HG03460 (cell line): Measurements from ENCODE around the gene SPRR4.

Experiments used
- ATAC-seq: cut with Tn5 transposase; IDR thresholded peaks from one replicate; pipeline ENCODE4 v1.9.1; 2021; ENCODE audit not compliant: unreplicated experiment

The SPRR4 gene, protein sequence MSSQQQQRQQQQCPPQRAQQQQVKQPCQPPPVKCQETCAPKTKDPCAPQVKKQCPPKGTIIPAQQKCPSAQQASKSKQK

DNA sequence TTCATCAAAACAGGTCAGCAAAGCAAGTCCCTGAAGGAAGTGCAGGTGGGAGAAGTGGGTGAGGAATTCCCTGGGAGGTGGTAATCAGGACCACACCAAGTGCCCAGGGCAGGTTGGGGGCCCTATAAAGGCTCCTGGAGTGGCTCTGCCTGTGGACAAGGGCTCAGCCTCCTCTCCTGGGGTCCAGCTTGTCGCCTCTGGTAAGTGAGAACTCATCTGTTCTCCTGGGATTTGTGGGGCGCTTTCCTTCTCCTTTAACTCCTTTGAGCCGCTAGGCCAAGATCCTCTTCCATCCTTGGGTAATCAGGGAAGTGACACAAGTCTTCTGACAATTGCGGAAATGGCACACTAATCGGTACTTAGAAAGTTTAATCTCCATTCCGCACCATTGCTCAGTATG lies at the start of gene SPRR4:
Gene SPRR4, plus strand, starts transcription at position 154 of the 400 bp plus-strand sequence. CDS start 1,243 bp downstream, outside the sequence.
- no peak for ATAC-seq

DNA sequence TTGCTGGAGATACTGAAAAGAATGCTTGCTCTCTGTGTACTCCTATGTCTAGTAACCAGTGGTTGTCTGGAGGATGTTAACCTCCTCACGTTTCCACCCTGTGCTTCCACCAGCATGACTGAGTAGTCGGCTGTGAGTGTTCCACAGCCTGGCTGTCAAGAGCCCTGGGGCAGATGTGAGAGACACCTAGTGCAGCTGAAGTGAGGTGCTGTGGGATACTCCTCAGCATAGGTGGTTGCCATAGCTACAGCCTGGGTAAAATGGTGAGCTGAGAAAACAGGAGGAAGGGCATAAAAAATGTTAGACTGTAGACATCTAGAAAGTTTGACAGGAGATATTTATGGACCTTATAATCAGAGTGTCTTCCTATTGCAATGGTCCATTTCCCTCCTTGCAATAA lies 46.3 kb upstream of the SPRR4 start:
- ATAC-seq: no peak

DNA sequence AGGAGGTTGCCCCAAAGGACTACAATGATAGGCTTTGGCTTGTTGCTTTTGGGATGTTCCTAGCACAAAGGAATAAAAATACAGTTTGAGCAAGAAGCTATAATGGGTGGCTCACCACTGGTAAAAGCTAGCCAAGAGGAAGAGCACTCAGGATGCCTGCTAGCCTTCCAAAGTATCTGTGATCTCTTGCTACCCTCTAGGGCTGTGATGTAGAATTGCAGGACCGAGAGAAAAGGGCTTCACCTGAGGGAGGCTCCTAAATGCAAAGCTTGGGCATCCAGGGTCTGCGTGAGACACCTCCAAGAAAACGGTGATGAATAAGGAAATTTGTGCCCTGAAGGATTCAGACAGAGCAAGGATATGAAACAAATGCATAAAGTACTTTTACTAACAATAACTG lies 44.4 kb upstream of the SPRR4 start:
- ATAC-seq: no peak

DNA sequence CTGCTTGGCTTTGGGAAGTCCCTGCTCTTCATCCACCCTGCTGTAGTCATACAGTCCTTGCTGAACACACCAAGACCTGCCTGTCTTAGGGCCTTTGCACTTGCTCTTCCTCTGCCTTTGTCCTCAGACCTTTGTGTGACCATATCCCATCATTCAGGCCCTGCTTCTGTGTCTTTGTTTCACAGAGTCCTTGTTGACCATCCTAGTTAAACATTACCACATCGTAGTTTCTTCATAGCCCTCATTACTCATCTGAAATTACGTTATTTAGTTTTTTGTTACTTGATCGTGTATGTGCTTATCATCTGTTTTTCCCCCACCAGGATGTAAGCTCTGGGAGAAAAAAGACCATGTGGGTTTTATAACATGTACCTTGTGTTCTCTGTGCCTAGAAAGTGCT lies 41.8 kb upstream of the SPRR4 start:
- ATAC-seq: no peak

DNA sequence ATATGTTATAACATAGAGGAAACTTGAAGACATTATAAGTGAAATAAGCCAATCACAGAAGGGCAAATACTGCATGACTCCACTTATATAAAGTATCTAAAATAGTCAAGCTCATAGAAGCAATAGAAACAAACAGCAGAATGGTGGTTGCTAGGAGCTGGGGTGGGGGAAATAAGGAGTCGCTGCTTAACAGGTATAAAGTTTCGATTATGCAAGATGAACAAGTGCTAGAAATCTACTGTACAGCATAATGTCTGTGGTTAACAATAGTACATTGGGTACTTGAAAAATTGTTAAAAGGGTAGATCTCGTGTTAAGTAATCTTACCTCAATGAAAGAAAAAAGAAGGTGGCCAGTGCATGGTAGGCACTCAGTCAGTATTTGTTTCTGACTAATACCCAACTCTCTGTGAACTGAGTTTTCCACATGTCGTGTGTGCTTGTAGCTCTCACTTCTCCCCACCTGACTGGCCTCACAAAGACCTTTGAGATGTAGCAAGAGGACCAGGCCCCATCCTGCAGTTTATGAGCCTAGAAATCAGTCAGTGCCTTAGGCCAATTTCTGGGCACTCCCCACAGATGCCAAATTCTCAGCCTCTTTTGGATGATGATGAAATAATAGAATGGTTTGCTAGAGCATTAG lies 38.2 kb upstream of the SPRR4 start:
- ATAC-seq: no peak

DNA sequence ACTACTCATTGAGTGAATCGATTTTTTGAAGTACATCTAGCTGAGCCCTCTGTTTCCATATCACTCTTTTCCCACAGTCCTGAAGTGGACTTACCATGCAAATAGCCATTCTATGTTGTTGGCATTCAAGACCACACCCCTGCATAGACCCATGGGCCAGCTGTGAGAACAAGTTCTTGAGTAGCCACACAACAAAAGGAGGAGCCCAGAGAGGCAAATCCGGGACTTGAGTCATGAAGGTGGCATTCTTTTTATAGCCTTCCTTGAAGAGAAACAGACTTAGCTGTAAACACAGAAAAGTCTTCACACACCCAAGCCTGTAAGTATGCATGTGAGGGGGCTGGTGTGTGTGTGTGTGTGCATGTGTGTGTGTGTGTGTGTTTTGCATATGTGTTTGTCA lies 37.3 kb upstream of the SPRR4 start:
- ATAC-seq: no peak

DNA sequence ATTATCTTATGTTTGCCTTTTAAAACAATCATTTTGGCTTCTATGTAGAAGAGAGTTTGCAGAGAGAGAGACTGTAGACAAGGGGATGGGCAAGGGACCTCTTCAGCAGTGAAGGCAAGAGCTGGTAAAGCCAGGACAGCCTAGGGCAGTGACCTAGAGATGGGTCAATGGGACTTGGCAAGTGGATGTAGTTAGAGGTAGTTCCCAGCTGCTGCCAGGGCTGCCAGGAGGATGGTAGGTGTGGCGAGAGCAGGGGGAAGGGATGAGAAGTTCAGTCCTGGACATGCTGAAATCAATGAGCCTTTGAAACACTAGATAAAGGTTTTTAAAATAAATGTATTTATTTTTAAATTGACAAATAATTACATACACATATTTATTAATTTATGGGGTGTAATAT lies 29.8 kb upstream of the SPRR4 start:
- ATAC-seq: no peak

DNA sequence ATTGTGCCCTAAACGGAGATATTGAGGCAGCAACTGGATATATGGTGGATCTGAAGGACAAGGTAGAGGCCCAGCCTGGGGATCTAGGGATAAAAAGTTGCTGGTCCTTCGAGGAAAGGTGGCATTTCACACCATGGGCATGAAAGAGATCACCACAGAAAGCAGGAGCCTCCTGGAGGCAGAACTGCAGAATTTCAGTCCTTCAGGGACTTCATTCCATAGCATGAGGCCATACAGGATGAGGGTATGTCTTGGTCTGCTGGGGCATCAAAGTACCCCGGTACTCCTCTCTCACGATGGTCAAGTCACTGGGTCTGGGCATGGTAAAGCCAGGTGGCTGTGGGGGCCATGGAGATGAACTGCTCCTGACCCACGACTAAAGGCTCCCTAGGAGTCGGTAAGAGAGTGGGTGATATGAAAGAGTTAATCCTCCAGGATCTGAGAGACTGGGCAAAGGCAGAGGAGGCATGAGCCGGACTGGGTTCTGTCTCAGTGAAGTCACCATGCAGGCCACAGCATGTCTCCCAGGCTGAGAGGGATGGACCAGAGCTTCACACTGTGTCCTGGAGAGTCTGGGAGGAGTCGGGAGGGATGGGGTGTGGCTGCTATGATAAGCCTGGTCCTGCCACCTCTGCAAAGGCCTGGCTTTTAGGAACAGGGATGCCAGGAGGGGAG lies 29.3 kb upstream of the SPRR4 start:
- ATAC-seq: no peak

DNA sequence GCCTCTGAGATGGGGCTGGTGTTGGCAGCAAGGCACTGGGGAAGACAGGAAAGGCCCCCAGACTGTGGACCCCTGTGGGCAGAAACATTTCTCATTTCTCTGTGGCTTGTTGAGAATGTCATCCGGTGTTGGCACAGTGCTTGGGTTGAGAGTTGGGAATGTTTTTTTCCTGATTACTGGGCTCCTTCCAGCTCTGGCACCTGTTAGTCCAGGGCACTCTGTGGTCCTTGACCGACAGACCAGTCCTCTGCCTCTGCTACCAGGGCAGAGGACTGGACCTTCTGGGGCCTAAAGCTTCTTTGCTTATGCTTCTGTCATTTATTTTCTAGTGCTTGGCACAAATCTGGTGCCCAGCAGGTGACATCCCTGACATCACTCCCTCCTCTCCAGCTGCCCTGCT lies 28.3 kb upstream of the SPRR4 start:
- ATAC-seq: no peak

DNA sequence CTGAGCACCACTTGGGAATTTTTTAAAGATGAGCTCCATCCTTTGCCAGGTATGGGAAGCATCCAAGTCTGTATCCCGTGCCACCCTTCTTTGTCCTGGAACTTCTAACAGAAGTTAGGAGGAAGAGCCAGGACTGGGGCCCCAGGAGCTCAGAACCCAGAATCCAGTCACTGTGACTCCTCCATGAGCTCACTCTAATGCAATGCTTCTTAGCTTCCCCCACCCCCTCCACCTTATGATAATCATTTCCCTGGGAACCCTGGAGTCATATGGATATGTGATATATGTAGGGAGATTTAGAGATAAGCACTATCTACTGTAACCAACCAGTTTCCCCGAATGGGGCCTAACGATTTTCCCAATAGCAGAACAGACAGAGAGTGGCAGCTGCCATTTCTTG lies 24.2 kb upstream of the SPRR4 start:
- no peak for ATAC-seq

DNA sequence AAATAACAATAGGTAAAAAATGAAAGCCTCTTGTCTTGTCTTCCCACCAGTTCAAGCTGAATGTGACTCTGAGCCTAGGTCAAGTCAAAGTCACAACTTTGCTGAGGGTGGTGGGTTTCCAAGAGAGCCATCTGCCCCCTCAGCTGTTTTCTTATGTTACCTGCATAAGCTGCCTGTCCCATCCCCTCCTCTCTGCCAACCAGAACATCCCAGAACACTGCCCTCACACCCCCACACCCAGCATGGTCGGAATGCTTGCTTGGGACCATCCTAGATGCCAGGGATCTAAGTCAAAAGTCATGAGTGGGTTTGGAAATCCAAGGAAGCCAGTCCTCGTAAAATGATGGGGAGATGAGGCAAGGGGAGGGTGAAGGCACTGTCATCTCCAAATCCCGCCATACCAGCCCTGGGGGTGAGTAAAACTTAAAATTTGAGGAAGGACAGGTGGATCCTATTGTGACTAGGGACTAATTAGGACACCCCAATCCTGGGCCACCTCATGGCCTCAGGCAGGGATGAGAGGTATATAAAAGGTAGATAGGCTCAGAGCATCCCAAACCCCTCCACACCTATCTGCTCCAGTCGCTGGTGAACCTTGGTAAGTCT lies 23.7 kb upstream of the SPRR4 start, which contains the start of gene SPRR5:
Gene SPRR5, plus strand, starts transcription at position 556 of the 606 bp plus-strand sequence. CDS start 1,349 bp downstream, outside the sequence.
- ATAC-seq: no peak

DNA sequence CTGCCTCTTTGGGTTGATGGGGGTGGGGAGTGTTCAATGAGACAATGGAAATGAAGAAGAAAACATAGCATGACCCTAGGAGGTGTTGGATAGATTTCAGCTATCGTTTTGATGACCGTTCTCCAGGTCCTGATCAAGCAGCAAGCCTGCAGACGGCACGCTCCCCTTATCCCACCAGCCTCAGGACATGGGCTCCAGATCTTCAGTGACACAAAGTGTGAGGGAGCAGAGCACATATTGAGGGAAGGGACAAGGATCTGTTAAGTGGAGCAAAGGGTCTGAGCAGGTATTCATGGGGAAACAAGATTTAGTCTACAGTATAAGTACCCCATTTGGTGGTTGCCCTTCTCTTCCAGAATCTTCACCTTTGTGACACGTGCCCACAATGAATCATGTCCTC lies 18.7 kb upstream of the SPRR4 start:
- ATAC-seq: no peak

DNA sequence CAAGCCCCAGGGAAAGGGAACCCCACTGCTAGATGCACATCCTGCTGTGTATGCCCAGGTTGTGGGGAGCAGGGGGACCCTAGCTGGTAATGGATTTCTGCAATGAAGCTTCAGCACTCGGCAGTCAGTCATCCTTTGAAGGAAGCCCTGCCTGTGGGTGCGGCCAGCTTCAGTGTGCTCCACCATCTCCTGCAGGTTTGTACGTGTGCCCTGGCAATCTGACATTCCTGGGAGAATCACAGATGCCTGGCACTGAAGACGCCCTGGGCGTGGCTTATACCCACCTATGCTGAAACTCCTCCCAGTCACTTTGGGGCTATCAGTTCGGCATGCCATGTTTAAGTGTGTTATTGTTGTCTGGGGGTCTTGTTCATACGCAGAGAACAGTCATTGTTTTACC lies 16.7 kb upstream of the SPRR4 start:
- no peak for ATAC-seq

DNA sequence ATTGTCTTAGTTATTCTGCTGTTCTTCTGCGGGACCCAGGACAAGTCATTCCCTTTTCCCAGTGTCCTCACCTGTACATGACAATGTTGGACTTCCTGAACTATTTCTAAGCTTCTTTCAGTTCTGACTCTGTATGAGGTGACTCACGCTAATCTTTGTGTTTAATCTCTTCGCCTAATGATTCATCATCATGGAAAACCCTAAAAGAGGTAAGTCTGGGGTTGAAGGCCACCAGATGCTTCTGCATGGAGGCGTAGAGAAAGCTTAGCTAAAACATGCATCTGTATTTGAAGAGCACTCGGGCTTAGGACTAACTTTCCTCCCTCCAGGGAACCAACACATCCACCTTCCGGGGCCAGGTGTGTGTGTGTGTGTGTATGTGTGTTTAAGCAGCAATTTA lies 16.0 kb upstream of the SPRR4 start:
- ATAC-seq: no peak

DNA sequence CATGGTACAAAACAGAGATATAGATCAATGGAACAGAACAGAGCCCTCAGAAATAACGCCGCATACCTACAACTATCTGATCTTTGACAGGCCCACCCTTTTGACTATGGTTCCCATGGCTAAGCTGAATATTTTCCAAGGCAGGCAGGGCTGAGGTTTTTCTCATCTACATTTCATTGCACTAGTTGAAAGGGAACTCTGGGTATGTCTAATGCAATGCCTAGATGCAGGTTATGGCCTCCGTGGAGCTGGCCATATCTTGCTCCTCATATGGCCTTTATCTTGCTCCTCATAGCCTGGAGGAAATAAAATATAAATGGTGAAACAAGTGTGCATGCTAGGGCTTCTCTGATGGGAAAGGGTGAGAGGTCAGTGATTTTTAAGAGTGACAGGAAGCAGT lies 12.9 kb upstream of the SPRR4 start:
- no peak for ATAC-seq

DNA sequence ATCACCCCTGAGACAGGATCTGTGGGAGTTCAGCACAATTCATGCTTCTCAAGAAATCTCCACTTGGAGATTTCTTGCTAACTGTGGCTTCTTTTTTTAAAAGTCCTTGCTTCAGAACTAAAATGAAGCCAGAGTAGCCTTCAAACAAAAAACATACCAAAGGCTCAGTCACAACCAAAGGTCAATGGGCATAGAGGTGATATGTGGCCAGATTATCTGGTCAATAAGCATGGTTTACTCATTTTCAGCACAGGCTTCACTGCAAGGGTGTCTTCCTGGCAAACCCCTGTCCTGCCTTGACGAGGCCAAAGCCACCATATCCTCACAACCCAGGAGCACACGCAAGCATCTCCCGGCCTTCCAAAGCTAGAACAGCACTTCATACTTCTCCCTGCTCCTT lies 11.2 kb upstream of the SPRR4 start:
- no peak for ATAC-seq

DNA sequence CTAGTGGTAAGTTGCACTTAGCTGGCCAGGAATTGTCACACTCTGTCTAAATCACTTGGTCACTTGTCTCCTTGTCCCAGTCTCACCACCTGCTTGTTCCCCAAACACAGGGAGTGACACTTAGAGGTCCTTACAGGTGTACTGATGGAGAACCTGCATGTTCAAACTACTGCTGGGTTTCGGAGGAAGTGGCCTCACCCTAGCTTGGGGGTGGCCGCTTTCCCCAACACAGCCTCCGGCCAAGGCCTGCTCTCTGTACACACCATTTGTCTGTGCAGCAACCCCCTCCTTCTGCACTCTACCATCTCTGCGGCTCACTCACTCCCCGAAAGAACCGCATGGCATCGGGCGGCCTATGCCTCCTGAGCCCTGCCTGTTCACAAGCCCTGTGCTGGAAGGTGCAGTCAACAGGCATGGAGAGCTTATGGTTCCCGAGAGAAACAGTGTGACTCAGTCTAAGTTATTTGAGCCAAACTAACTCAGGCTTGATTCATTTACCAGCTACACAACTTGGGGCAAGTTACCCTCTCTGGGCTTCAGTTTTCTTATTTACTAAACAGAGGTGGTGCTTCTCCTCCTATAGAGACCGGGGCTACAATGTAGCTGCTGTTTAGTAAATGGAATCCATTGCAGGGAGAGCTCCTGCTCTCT lies 10.5 kb upstream of the SPRR4 start:
- no peak for ATAC-seq

DNA sequence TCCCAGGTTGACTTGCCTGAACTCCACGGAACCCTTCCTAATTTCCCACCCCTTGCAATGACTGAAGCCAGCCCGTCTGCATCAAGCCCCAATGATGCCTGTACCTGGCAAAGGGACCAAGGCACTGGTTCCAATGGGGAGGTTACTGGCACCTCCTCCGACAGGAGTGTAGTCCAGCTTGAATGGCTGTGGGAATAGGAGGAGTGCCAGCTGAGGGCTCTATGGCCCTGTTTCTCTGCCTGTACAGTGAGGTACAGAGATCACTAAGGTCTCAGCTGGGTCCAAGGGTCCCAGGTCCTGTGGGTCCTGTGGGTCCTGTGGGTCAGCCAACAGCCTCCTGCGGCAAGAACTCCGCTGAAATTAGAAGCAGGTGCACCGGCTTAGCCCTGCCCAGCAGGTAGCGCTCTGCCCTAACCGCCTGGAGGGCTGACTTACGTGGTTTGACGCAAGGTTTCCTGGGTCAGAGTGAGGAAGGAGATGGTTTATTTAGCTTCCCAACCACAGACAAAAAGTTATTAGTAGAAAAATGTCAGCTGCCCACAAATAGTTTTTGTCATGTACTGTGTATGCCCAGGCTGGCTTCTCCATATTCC lies 9.9 kb upstream of the SPRR4 start:
- ATAC-seq: no peak

DNA sequence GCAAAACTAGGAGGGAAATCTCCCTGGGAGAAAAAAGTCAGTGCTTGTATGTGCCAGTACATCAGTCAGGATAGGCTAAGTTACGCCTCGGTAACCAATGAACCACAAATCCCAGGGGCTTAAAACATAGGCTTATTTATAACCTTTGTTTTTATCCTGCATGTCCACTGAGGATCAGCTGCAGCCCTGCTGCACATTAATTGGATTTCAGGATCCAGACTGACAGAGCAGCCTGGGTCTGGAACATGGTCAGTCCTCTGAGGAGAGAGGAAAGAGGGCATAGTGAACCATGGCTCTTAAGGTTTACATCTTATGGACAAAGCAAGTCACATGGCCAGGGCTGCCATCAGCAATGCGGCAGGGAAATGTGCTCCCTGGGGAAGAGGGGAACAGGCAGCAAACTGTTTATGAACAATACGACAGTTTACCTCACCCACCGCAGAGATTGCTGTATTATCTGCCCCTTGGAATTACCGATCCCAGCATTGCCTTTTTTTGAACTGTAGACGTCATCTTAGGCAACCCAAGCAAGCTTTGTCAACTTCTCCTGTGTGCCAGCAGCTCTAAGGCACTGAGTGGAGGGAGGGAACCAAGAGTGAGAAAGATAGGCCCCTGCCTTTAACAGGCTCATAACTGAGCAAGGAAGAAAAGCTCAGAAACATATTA lies 9.1 kb upstream of the SPRR4 start:
- no peak for ATAC-seq

DNA sequence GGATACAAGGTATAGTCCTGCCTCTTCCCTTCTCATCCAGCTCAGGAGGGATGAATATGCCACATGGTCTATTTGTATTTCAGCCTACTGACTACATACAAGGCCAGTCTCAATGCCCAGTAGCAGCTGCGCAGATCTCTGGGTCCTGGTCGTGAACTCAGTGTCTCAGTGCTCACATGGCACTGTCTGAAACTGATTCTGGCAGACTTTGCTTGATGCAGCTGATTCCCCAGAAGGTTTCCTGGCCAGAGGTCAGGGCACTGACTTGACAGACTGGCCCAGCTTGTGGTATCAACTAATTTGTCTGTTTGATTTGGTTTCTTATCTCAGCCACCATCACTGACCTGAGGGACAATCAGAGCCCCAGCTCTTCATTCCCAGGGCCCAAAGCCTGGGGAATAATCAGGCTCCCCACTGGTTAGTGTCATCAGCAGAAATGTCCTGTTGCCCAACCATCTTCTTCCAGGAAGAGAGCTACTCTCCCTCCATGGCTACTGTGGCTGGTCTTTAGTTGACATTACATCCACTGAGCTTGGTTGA lies 7.5 kb upstream of the SPRR4 start:
- no peak for ATAC-seq

DNA sequence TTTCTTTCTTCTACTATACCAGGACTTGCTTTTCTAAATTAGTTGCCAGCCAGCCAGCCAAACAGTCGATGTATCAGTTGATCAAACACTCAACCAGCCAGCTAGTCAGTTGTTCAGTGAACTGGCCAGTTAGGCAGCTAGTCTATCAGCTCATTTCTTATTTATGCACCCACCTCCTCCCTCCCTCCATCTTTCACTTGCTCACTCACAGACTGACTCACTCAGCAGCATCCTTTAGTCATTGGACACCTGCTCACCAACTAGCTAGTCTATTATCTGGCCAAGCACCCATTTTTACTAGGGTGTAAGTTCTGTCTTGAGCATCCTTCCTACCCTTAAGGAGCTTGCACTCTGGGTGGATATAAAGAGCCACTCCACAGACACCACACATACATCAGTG lies 5.9 kb upstream of the SPRR4 start:
- no peak for ATAC-seq
